Raji (cell line): ENCODE results near the gene GABBR2.

Experiments
- POLR2A ChIP-seq: IDR thresholded peaks from 2 replicates; pipeline ENCODE4 v1.6.1; 2011; ENCODE audit warnings: low read depth, low read length, control low read depth; ENCODE audit not compliant: insufficient read depth

Gene GABBR2

DNA sequence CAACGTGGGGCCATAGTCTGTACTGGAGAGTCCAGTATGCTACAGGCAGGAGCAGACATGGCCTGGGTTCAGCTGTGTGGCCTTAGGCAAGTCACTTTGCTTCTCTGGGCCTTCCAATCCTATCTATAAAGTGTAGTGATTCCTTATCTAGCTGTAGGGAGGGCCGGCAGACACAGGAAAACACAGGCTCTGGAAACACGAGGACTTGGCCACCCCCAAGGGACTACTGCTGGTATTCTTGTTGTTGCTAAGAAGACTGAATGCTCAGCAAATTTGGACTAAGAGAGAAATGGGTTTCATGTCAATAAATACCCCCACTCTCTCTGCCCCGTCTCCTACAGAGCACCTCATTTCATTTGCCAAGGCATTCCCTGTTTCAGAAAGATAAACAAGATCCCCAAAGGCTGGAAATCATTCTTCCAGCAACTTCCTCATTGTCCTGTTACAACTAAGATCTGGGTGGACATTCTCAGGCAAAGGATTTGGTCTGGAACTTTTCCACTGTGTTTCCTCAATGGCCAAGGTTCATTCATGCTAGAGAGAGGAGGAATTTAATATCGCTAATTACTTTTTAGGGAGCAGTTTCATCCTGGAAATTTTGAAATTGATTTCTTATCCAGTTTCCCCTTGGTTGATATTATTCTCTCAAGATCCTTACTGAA lies 105.8 kb downstream of the GABBR2 start:
- no peak for TF ChIP-seq POLR2A

DNA sequence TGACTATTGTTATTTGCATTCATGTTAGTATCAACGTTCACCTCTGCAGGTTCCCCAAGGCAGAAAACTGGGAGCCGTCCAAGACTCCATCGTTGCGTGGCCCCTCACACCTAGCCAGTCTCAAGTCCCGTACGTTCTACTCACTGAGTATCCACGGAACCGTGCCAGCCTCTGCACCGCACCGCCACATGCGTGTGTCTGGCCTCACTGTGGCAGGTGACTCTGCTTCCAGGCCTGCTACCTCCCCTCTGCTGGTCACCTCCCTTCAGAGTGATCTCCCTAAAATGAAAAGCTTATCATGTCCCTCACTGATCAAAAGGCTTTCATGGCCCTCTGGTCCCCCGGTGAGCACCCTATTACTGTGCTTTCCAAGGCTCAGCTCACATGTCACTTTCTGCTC lies 108.1 kb downstream of the GABBR2 start:
- TF ChIP-seq POLR2A, result no peak

DNA sequence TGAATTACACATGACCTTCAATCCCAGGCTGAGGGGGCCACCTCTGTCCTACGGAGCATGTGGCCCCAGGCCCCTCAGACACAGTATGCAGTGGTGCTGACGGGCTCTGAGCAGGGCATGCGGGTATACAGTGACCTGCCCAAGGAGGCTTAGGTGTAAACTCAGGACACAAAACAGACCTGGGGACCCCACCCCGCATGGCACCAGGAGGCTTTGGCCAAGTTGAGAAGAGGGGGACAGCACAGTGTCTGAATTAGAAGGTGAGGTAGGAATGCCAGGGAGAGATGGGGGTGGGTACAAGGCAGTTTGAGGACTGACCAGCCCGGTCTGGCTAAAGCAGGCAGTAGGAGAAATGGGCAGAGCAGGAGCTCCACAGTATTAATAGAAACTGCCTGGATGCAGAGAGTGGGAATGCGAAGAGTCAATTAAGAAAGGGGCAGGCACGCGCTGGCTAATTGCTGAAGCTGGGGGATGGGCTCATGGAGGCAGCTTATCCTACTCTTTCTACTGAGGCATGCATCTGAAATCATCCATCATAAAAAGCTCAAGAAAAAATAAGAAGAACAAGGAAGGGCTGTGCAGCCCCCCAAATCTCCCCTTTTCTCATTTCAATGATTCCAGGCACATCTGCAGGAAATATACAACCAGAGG lies 109.0 kb downstream of the GABBR2 start:
- no peak for TF ChIP-seq POLR2A

DNA sequence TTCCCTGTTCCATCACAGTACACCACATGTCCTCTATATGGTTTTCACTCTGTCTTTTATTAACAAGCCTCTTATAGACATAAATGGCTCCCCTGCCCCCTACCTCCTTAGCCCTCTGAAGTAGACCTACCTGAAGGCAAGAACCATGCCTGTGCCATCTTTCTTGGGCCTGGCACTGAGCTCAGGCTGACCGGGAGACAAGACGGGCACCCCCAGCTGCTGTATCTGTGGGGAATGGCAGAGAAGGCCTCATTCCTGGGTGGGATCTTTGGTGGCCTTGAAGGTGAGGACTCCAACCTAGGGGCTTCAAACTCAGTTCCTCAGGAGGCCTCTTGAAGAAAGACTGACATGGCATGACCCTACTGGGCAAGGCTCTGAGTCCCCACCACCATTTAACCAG lies 109.9 kb downstream of the GABBR2 start:
- TF ChIP-seq POLR2A, result no peak

DNA sequence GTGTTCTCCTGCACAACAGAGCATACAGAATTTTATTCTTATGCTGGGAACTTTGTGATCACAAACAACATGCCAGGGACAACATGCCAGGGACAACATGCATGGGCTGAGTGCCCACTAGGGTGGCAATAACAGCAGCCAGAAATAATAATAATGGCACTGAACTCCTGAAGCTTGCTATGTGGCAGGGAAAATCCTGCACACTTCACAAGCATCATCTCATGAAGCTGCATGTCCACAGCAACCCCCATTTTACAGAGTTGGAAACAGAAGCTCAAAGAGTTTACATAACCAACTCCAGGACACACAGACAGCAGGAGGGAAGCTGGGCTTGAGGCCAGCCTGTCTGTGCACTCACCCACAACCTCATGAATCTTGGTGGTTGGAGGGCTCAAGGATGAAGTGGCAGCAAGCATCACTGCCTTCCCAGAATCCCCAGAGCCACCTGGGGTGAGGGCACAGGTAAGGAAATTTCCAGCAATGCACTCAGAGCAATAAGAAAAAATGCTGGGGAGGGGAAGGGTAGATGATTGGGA lies 111.4 kb downstream of the GABBR2 start:
- TF ChIP-seq POLR2A, result no peak

DNA sequence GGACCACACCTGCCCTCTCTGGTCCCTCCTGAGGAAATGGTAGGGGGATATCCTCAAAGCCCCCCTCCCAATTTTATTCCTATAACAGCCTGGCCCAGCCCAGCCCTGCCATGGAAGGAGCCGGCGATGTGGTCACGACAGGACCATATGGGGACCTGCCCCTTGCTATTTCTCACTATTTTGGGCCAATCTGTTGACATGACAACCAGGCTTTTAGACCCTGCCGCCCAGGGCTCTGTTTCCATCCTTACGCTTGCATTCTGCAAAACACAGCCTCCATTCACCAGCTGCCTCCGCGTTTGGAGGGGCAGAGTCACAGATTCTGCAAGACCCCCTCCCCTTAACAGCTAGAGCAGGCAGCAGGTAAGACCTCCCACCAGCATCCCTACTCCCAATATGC lies 112.2 kb downstream of the GABBR2 start:
- no peak for TF ChIP-seq POLR2A

DNA sequence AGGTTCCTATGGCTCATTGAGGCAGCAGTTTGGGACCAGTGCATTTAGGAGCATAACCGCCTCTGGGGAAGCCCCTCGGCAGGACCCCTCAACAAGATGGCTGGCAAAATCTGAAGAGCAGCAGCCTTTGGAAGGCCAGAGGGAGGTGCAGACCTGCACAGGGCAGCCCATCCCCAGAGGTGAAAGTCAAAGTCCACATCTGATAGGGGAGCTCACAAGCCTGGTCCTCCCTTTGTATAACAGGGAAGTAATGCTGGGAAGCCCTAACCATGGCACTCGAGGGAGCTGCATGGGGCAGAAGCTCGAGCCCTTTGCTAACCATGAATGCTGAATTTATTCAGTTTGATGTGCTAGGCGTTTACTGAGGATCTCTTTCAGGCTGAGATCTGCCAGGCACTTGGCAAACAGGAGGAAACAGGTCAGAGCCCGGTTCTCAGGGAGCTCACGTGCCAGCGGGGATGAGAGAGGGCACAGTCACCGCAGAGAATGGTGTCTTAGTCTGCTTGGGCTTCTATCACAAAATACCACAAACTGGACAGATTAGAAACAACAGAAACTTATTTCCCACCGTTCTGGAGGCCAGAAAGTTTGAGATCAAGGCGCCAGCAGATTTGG lies 114.1 kb downstream of the GABBR2 start:
- no peak for TF ChIP-seq POLR2A

DNA sequence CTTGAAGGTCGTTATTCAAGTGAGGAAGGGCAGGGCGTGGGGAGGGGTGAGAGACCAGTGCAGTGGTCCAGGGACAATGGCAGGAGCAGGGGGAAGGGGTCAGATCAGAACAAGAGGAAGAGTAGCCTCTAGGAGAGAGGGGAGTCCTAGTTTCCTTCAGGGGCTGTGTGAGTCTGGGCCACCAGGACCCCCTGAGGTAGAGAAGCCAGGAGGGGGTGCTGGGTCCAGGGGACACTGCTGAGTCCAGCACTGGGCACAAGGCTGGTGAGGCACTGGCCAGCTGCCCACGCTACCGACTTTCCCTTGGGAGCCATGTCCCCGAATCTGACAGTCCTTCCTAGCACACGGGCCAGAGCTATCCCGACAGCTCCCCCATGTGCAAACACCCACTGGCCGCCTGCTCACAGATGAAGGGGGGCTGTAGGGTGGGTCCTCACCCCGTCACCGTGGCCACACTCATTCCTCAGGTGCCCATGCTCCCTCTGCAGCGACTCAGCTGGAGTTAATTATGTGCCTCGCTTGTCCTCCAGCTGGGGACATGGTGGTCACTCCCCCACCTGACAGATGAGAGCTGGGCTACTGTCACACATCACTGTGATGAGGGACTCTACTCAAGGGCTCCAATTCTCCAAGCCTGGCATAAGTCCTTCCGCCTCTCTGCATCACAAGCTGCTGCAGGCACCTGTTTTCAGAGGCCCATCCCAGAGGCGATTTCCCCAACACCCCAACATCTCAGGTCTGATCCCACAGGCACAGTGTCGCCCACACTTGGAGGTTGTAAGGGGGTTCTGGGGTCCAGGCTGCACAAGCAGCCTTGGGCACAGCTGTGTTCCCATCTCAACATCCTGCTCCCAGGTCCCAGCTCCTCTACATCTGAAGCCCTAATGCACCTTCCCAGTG lies 115.1 kb downstream of the GABBR2 start:
- no peak for TF ChIP-seq POLR2A

DNA sequence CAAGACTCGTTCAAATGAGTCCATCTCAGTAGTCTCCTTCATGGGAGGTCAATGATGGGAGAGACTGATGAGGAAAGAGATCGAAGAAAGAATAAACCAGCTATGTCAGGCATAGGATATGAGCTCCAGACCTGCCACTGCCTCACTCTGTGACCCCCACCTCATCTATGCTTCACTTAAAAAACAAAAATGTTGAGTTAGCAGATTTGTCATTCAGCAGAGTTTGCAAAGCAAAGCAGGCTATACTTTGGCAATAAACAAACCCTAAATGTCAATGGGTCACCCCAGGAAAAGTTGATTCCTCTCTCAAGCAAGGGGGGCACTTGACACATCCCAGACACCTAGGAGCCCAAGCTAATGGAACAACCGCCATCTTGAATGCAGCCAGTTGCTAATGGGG lies 117.0 kb downstream of the GABBR2 start:
- no peak for TF ChIP-seq POLR2A

DNA sequence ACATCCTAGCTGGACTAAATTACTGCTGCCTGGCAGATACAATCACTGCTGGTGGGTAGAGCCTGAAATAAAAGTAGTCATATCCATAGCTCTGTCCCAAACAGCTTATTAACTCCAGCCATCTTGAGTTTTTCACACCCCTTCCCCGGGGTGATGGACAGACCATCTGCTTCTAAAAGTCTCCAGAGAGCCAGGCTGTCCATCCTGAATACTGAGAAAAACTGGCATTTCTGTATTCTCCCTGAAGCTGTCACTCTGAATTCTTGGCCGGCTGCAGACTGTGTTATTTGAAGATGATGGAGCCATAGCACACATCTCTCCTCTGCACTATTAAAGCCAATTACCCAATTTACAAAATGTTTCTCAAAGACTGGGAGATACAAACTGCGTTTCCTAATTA lies 118.6 kb downstream of the GABBR2 start:
- TF ChIP-seq POLR2A, result no peak

DNA sequence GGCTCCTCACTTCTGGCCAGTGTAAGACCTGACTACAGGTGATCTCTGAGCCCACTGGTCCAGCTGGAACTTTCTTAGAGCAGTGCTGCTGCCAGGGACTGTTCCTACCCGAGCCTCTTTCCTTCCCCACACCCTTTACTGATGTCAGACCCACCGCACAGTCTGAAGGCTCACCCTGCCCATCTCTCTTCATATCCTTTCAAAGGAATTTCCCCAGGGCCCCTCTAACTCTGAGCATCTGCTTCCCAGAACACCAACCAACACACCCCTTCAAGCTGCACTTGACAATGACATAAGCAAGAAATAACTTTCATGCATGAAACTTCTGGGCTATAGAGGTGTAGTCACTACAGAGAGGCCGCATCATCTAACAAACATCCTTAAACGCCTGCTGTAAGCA lies 119.6 kb downstream of the GABBR2 start:
- TF ChIP-seq POLR2A, result no peak

DNA sequence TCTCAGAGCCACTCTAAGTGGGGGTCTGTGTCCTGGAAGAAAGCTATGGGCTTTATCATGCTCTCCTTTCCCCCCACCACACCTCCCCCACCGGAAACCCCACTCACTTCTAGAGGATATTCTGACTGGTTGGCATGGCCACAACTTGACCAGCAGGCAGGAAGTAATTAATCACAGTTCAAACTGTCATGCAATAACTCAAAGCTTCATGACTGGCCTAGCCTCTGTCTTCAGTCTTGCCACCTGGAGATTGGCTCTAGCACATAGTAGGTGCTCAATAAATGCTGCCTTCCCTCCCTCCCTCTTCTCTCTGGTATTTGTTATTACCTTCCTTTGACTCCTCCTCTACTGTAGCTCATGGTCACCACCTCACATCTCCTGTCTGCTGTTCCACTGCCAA lies 124.7 kb downstream of the GABBR2 start:
- TF ChIP-seq POLR2A, result no peak

DNA sequence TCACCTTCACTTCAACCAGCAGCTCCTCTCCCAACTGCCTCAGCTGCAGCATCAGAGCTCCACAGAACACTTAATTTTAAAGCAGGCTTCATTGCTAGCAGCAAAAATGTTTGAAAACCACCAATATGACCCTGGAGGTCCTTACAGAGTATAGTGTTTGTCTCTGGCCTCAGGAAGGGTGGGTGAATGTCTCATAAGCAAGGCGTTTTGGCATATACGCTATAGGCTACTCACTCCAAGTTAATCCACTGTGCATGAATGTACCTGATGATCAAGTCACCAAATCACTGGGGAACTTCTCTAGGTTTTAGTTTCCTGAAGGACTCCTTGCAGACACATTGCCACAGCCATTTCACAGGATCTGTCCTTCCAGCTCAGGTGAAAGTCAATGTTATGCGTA lies 125.3 kb downstream of the GABBR2 start:
- no peak for TF ChIP-seq POLR2A

DNA sequence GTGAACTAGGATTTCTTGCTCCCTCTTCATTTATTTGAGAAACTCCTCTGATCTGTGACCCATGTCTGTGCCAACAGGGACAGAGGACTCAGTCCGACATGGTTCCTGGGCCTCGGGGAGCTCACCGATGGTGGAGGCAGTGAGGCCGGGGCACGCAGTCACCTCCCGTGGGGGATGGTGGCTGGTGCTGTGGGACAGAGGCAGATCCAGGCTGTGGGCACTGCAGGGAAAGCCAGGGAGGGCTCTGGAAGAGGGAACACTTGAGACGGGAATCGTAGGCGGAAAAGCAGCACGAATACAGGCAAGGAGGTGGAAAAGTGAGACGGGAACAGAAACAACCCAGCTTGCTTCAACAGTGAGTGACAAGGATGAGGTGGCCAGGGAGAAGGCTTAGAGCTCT lies 127.8 kb downstream of the GABBR2 start:
- no peak for TF ChIP-seq POLR2A

DNA sequence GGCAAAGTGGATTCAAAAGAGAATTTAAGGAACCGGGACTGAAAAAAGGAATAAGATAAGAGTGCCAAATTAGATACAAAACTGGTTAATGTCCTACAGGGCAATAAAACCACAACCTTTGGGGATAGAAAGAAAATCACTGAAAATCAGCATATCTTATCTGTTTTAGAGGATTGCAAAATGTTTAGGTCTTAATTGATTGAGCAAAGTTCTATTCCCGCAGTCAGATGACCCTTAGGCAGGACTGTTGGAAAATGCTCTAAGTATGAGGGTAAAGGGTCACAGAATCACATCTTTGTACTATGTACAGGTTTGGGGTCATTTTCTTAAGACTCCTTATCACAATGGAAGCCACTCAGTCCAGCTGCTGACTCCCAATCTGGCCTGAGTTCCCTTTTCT lies 129.0 kb downstream of the GABBR2 start:
- TF ChIP-seq POLR2A, result no peak

DNA sequence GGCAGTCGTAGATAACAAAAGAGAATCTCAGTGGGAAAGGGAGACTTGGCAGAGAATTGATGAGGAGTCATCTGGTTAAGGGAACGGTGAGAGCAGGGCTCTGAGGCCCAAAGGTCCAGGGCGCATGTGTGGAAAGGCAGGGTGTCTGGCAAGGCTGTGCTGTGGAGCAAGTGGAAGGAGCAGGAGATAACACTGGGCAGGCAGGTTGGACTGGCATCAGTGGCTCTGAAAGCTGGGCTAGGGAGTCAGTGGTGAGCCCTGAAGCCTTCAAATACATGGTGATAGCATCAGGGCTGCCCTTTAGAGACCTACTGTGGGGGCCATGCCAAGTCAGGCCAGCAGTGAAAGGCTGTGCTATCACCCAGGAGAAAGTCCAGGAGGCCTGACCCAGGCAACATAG lies 131.3 kb downstream of the GABBR2 start:
- no peak for TF ChIP-seq POLR2A

DNA sequence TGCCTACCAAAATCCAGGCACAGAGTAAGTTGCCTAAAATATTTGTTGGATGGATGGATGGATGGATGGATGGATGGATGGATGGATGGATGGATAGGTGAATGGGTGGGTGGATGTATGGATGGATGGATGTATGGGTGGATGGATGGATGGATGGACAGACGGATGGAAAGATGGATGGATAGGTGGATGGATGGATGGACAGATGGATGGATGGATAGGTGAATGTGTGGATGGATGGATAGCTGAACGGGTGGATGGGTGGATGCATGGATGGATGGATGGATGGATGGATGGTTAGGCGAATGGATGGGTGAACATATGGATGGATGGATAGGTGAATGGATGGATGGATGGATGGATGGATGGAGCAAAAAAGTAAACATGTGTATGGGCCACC lies 131.9 kb downstream of the GABBR2 start:
- TF ChIP-seq POLR2A, result no peak
